ENCODE data around the gene PHF20.

The PHF20 gene

DNA sequence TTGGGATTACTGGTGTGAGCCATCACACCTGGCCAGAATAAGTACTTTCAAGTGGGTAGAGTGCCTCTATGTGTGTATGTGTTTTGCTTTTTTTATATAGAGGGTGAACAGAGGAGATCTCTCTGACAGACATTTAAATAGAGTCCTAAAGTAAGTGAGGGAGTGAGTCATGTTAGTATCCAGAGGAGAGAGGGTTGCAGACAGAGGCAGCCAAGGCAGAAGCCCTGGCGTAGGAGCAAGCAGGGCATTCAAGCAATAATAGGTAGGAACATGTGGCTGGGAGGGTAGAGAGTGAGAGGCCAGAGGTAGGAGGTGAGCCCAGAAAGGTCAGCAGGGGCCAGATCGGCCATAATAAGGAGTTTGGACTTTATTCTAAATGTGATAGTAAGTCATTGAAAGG, 48.9 kb downstream of the PHF20 start:
- no peak for TF ChIP-seq CTCF (IDR thresholded peaks at IDR 0.05; ENCODE audit: borderline replicate concordance, control extremely low read depth, extremely low read depth, insufficient read depth, missing control alignments)
- in situ Hi-C loops (cut with MboI; ENCODE audit: low sequenced_read_pairs, unreplicated experiment): no loop called here
- DNase-seq (ENCODE audit: low spot score): no peak

DNA sequence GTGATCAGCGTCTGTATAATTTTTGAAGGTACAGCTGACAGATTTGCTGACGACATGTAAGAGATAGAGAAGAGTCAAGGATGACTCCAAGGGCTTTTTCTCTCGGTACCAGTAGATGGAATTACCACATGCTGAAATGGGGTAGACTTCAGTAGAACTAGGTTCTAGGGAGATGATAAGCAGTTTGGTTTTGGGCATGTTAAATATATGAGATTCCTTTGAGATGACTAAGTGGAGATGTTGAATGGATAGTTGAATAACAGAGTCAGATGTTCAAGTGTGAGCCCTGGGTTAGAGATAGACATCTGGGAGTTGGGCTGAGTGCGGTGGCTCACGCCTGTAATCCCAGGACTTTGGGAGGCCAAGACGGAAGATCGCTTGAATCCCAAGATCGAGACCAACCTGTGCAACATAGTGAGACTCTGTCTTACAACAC, 50.0 kb downstream of the PHF20 start:
- in situ Hi-C loops (cut with MboI; ENCODE audit: low sequenced_read_pairs, unreplicated experiment): no loop called here
- TF ChIP-seq CTCF (IDR thresholded peaks at IDR 0.05; ENCODE audit: borderline replicate concordance, control extremely low read depth, extremely low read depth, insufficient read depth, missing control alignments): no peak
- DNase-seq (ENCODE audit: low spot score): no peak

GRCh38 chr20:35823147-35823546, 51.3 kb downstream of the PHF20 start:
- in situ Hi-C loops (cut with MboI; ENCODE audit: low sequenced_read_pairs, unreplicated experiment): no loop called here
- DNase-seq (ENCODE audit: low spot score): no peak
- no peak for TF ChIP-seq CTCF (IDR thresholded peaks at IDR 0.05; ENCODE audit: borderline replicate concordance, control extremely low read depth, extremely low read depth, insufficient read depth, missing control alignments)

GRCh38 chr20:35823937-35824336, 52.1 kb downstream of the PHF20 start:
- in situ Hi-C loops (cut with MboI; ENCODE audit: low sequenced_read_pairs, unreplicated experiment): no loop called here
- TF ChIP-seq CTCF (IDR thresholded peaks at IDR 0.05; ENCODE audit: borderline replicate concordance, control extremely low read depth, extremely low read depth, insufficient read depth, missing control alignments): no peak
- DNase-seq (ENCODE audit: low spot score): no peak

DNA sequence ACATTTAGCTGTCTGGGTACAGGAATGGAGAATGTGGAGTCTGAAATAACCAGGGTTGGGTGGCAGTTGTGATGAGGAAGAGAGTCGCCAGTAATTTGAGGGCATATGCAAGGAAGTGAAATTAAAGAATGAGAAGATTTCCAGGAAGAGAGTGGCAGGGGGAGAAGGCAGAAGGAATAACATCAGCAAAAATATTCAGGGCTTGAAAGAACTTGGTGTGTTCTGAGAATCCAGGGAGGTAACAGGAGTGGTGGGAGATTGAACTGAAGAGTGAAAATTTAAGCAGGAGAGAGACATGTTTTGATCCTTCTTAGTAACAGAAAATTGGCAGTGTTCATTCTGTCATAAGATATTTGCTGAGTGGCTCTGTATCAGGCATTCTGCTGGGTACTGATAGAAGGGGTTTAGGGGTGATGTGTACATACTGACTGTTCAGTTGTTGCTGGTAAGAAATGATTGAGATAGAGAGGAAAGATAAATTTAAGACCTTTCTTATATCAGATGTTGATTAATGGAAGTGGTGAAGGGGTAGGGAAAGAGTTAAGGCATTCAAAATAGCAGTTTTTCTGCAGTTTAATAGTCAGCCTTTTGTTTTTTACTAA, 54.7 kb downstream of the PHF20 start:
- no peak for TF ChIP-seq CTCF (IDR thresholded peaks at IDR 0.05; ENCODE audit: borderline replicate concordance, control extremely low read depth, extremely low read depth, insufficient read depth, missing control alignments)
- DNase-seq (ENCODE audit: low spot score): no peak
- in situ Hi-C loops (cut with MboI; ENCODE audit: low sequenced_read_pairs, unreplicated experiment): no loop called here

DNA sequence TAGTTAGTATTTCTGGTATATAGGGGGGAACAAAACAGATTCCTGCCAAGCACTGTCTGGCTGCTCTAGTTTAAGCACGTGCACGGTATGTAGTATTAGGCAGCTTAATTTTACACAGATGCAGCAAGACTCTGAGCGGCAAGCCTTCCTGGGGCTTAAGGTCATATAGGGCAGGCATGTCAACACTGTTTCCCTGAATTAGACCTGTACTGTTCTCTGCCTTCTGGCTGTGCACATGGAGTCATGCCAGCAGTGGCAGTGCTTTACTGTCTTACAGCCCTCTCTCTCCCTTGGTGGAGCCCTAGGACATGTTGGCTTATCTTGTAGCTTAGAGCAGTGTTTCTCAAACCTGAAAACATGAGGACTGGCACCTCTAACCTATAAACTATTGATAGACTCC, 56.6 kb downstream of the PHF20 start:
- no peak for DNase-seq (ENCODE audit: low spot score)
- in situ Hi-C loops (cut with MboI; ENCODE audit: low sequenced_read_pairs, unreplicated experiment): no loop called here
- TF ChIP-seq CTCF (IDR thresholded peaks at IDR 0.05; ENCODE audit: borderline replicate concordance, control extremely low read depth, extremely low read depth, insufficient read depth, missing control alignments): no peak

All from GM13976 (cell line).